Panc1 (cell line): ENCODE data around the gene RPL22L1.

ENCODE experiments used
- CTCF ChIP-seq: fragments of 450-650 bp; IDR thresholded peaks from 2 replicates; pipeline ENCODE4 v1.5.1; 2017; ENCODE audit warnings: mild to moderate bottlenecking
- POLR2AphosphoS5 ChIP-seq: IDR thresholded peaks from 2 replicates; pipeline ENCODE4 v1.6.1; 2012; ENCODE audit warnings: mild to moderate bottlenecking, low read depth, low read length, moderate library complexity
- REST ChIP-seq, 2 experiments: IDR thresholded peaks; 2 replicates each; pipeline ENCODE4 v1.6.1; 2011 to 2012; ENCODE audit warnings: low read depth in 2 of 2, control low read depth in 1 of 2, low read length in 1 of 2, mild to moderate bottlenecking in 1 of 2, moderate library complexity in 1 of 2; ENCODE audit not compliant: insufficient read depth in 1 of 2
- SIN3A ChIP-seq: IDR thresholded peaks from 2 replicates; pipeline ENCODE4 v1.6.1; 2012; ENCODE audit warnings: low read depth, mild to moderate bottlenecking, low read length, moderate library complexity, borderline replicate concordance; ENCODE audit not compliant: insufficient read depth
- TCF7L2 ChIP-seq: IDR thresholded peaks from 2 replicates; pipeline ENCODE4 v1.6.1; 2011; ENCODE audit warnings: mild to moderate bottlenecking, low read depth, low read length, inconsistent platforms

GRCh38 chr3:170815340-170815739 is 54.7 kb downstream of the RPL22L1 start:
- TF ChIP-seq CTCF (no peak), POLR2AphosphoS5 (no peak), REST (IDR thresholded peaks at IDR 0.05; ENCODE audit: insufficient read depth in 1 of 2, low read depth in 2 of 2, low read length in 1 of 2) (no peak), SIN3A (no peak), TCF7L2 (no peak)
